Stimulated activated CD8-positive, alpha-beta memory T cell treated with anti-CD3 and anti-CD28 coated beads, Interleukin-12 subunit alpha, Interleukin-12 subunit beta, amount 100 ng/mL, for 4 hours (primary cell): Measurements from ENCODE around the gene TELO2.

Source experiments
- DNase-seq: peaks from one replicate; pipeline ENCODE4 v3.0.0-alpha.2; 2020; ENCODE audit warnings: low read depth

The TELO2 gene

GRCh38 chr16:1492923-1493745 is at the start of gene TELO2:
TELO2 (plus strand) TSS chr16:1493360; CDS start chr16:1494282, 922 bp downstream.
- DNase-seq: peak; percentile 77

- no peak for DNase-seq
Observed at GRCh38 chr16:1443403-1443973, 49.7 kb upstream of the TELO2 start.

DNA sequence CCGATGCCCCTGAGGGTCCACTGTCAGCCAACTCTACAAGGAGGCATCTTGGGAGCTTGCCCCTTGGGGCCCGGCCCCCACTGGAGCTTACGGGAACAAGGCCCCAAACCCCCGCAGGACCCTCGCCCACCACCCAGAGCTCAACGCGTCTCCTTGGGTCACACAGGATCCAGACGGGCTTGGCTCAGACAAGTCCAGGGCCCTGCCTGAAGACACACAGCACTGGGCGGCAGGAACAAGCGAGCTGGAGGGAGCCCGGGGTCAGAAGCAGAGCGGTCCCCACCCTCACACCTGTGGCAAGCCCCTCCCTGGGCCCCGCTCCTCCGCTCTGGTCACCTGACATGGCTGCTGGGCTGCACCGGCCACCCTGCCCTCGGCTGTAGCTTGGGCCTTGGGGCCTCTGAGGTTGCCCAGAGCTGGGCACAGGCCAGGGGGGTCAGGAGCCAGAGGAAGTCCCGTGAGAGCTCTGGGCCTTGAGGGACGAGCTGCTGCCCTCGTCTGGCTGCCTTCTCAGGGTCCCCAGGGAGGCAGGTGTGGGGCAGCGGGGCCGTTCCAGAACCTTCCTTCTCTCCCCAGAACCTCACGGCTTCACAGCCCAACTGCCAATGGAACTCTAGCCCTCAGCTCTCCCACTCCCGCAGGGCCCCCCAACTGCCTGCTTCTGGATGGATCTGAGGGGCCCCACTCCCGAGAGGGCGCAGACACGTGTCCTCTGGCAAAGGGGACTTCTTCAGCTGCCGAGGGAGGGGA is 49.0 kb upstream of the TELO2 start, which contains the start of gene CCDC154:
TSS of gene CCDC154 (minus strand) at position 577 of the 750 bp plus-strand sequence. CDS start at position 343, 234 bp downstream.
- DNase-seq: no peak

DNA sequence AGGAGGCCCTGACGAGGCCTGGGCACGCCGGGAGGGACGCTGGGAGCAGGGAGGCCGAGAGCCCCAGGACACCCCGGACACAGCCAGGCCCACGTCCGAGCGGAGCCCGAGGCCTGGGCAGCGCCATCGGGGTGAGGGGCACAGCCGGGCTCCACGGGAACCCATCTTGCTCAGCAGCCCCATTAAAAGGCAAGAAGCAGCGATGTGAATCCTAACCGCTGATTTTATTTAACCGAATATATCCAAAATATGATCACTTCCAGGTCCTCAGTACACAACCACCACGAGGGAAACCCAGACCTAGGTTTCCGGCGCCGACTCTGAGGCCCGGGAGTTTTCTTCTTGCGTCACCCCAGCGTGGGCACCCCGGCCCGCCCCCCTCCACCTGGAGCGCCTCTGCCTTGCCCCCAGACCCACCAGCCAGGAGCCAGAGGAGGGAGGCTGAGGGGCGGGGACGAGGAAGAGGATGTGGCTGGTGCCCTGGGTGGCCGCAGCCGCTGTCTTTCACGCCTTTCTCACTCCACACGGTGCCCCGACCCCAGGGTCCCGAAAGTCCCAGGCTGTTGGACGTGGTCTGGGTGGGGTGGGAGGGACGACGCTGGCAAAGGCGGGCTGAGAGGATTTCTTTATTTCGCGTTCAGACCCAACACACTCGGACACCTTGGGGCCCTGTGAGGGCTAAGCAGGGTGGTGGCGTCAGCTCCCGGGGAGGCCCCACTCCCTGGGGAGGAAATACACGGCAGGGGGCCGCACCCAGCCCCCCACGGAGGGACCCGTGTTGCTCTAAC is 48.2 kb upstream of the TELO2 start:
- no peak for DNase-seq

- DNase-seq: no peak
Observed at GRCh38 chr16:1445518-1446203, 47.5 kb upstream of the TELO2 start.

- no peak for DNase-seq
Observed at GRCh38 chr16:1446296-1447080, 46.7 kb upstream of the TELO2 start.

DNA sequence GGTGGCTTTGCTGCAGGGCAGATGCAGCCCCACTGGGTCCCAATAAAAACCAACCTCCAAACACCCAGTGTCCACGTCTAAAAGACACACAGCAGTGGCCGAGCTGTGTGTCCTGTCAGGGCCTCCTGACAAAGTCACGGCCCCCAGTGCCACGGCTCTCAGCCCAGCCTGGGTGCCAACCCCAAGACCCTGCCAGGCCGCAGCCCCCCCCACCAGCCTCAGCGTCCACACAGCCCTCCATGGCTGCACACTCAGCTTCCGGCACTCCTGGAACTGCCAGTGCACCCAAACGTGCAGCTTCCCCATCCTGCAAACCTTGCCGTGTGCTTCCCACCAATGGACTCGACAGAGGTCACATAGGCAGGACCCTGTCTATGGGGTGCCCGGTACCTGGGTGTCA is 45.2 kb upstream of the TELO2 start:
- DNase-seq: no peak

DNA sequence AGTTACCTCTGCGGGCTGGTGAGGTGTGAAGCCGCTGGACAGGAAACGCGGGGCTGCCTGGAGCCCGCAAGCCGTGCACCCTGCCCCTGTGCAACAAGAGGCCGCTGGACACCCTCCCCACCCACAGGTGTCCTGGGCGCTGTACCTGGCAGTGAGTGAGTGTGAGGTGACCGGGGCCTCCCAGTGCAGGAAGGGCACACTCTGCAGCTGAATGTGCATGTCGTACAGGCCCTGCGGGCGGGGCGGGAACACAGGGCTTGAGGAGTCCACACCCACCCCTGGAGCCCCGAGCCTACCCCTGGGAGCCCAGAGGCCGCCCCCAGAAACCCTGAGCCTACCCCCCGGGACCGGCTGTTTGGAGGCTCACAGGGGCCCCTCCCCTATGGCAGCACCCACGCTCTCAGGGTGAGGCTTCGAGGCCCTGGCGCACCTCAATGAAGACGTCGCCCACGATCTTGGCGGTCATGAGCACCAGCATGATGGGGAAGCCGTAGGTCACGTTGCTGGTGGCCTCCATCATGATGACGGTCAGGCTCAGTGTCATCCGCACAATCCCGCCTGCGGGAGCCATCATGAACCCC is 44.5 kb upstream of the TELO2 start:
- no peak for DNase-seq

DNA sequence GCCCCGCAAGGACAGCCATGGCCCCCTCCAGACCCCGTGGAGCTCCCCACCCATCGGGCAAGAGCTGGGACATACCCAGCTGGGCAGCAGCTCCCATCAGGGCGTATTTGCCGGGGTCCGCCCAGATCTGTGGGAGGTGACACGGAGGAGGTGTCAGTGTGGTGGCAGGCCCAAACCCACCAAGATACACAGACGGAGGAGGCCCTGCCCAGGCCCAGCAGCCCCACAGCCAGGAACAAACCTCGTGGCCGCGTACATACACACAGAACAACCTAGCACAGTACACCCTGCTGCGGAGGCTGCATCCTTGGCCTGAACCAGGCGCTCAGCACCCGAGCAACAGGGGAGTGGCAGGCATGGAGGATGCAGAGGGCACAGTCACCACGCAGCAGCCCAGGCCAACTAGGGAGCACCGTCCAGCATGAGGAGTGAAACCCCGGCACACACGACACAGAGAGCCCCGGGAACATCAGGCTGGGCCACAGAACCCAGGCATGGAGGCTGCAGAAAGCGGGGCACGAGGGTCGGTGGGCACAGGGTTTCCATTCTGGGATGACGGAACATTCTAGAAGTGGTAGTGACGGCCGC is 43.9 kb upstream of the TELO2 start:
- DNase-seq: no peak

DNA sequence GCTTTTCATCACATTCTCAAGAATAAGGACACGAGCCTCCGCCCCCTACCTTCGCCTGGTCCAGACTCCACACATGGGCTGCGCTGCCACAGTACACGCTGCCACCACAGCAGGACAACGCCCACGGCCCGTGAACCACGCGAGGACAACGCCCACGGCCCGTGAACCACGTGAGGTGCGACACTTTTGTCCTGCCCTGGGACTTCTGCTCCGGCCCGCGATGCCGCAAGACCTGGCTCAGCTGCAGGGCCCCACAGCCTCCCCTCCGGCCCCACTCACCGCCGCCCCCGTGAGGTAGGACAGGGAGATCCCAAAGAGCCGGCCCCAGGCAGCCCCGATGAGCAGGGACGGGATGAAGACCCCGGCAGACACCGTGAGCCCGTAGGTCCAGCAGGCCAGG is 42.9 kb upstream of the TELO2 start:
- no peak for DNase-seq

GRCh38 chr16:1450841-1451240 is 42.3 kb upstream of the TELO2 start:
- DNase-seq: no peak

- no peak for DNase-seq
Observed at GRCh38 chr16:1451702-1452392, 41.3 kb upstream of the TELO2 start.

GRCh38 chr16:1452530-1452929 is 40.6 kb upstream of the TELO2 start:
- DNase-seq: no peak

DNA sequence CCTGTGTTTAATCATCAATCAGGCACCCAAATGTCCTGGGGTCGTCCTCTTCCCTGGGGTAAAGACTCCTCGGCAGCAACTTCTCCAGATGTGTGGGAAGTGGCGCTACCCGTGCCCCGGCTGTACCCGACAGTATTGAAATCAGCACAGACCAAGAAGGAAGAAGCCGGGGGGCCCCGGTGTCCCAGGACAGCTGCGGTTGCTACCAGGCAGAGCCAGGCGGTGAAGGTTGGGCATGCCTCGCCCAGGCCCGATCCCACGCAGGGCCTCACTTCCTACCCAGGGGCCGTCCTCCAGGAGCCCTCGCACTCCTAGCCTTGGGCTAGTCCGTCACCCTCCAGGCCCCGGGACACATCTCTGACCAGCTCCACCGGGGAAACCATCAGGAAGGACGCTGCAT is 39.8 kb upstream of the TELO2 start:
- no peak for DNase-seq

GRCh38 chr16:1454561-1454960 is 38.6 kb upstream of the TELO2 start:
- DNase-seq: no peak

DNA sequence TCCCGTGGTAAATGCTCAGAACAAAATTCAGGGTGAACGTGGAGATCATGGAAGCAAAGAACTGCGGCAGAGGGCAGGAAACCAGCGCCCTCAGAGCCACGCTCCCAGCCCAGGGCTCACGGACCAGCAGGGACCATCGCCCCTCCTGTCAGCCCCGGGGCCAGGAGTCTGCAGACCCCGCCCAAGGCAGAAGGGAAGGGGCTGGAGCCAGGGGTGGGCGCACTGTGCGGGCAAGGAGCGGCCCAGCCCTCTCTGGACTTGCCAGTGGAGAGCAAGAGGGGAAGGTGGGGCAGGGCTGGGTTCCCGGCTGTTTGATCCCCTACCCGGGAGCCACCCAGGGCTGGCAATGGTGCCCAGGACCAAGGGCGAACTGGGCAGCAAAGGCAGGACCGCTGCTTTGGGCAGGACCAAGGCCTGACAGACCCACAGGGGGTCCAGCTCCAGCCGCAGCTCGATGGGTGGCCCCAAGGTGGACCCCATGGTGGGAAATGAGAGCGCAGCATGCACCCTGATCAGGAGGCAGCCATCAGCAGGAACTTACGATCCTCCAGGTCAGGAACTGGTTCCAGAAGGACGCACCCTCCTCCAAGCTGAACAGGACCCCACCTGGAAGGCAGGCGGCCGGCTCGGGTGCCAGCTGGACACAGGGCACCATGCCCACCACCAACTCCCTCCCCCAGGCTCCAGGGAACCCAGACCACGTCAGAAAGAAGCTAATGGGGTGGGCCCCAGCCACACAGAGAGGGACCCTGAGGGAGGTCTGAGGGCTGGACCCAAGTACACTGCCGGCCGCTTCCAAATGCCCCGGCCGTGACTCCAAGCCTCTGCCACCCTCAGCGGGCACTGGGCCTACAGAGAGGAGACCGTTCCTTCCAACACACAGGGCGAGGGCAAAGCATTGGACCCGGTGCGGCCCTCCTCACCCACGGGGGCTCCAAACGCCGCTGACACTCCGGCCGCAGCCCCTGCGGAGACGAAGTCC is 37.7 kb upstream of the TELO2 start:
- no peak for DNase-seq

DNA sequence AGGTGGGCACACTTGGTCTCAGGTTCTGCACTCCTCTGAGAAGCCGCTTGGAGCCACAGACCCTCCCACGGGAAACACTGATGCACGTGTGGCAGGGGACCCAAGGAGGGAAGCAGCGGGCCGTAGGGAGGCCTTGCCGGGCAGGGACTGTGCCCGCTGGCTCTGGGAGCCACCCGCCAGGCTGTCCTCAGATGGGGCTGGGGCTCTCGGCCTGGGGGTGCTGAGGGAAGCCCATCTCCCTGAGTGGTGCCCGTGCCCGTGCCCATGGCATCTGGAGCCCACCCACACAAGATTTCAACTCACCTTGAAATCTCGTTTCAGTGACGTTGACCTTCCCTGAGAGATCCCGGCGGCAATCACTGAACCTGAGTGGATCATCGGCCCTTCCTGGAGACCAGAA is 36.2 kb upstream of the TELO2 start:
- no peak for DNase-seq
